Sigmoid colon (tissue), 4 donors: ENCODE measurements around the gene PKN2.

ENCODE experiments used
- CTCF ChIP-seq, 4 experiments: fragments of 450-650 bp in 3 of 4; fragments of 200-600 bp in 1 of 4; IDR thresholded peaks; one replicate each; pipeline ENCODE4 v1.5.1; 2016 to 2019; ENCODE audit warnings: antibody characterized with exemption in 4 of 4, mild to moderate bottlenecking in 3 of 4, moderate library complexity in 2 of 4
- POLR2AphosphoS5 ChIP-seq, 4 donors: sonication (generic); formaldehyde crosslinking; IDR thresholded peaks; one replicate each; pipeline ENCODE4 v1.6.1; 2017; ENCODE audit warnings: antibody characterized with exemption in 4 of 4

DNA sequence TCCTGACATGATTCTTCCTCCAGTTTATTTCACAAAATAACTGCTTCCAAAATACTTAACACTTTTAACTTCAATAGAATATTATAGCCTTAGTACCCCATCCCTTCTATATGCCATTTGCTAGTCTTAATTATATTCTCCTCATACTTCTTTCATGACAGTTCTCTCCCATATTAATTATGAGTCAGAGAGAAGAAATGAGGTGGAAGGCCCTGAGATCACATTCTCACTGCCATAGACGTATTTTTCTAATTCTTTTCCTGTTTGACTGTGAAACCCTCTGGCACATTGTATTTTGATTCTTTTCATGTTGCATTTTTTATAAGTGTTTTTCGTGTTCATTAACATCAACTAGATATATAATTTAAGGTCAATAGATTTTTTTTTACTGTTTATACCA lies 118.9 kb downstream of the PKN2 start:
- TF ChIP-seq POLR2AphosphoS5 (IDR thresholded peaks at IDR 0.05): no peak
- no peak for TF ChIP-seq CTCF (IDR thresholded peaks at IDR 0.05)
